OCI-LY3 (cell line): ENCODE measurements around the gene SRM.
"Not testable (repeated sequence)": the region's sequence is repeated elsewhere in the genome, so short reads cannot be mapped to it uniquely, and the experiment has no call there.

Experiments
- H2AFZ ChIP-seq: fragments of 200-600, 300-600 bp; shearing (Covaris generic); 2 replicates; pipeline ENCODE4 v1.6.0; 2014; ENCODE audit warnings: antibody characterized with exemption, low read depth, low read length
- H3K27ac ChIP-seq: fragments of 200-600, 300-600 bp; sonication (generic); 2 replicates; pipeline ENCODE4 v1.5.1; 2014; ENCODE audit warnings: mild to moderate bottlenecking, low read length, moderate library complexity, mixed read lengths
- H3K27me3 ChIP-seq: fragments of 200-600, 300-600 bp; sonication (generic); 2 replicates; pipeline ENCODE4 v1.6.1; 2014; ENCODE audit warnings: low read depth, low read length, mixed read lengths
- H3K36me3 ChIP-seq: fragments of 200-600, 300-600 bp; sonication (generic); replicated peaks from 2 replicates; pipeline ENCODE3; 2014; ENCODE audit warnings: low read depth, low read length, mixed read lengths
- H3K4me1 ChIP-seq: fragments of 300-600, 200-600 bp; sonication (generic); 2 replicates; pipeline ENCODE4 v1.6.1; 2014; ENCODE audit warnings: low read length, mixed read lengths
- H3K4me2 ChIP-seq: fragments of 200-600, 300-600 bp; sonication (generic); 2 replicates; pipeline ENCODE4 v1.6.1; 2014; ENCODE audit warnings: low read length, mixed read lengths
- H3K4me3 ChIP-seq: fragments of 300-600, 200-600 bp; sonication (generic); 2 replicates; pipeline ENCODE4 v1.5.1; 2014; ENCODE audit warnings: antibody characterized with exemption, mild to moderate bottlenecking, low read length, moderate library complexity
- H3K79me2 ChIP-seq: fragments of 300-600, 200-600 bp; shearing (Covaris generic); 2 replicates; pipeline ENCODE4 v1.6.1; 2014; ENCODE audit warnings: mild to moderate bottlenecking, low read length, mixed read lengths
- H3K9ac ChIP-seq: fragments of 300-600, 200-600 bp; shearing (Covaris generic); 2 replicates; pipeline ENCODE4 v1.6.0; 2014; ENCODE audit warnings: mild to moderate bottlenecking, low read length, moderate library complexity
- H3K9me3 ChIP-seq: fragments of 200-600, 300-600 bp; shearing (Covaris generic); 2 replicates; pipeline ENCODE4 v1.6.1; 2014; ENCODE audit warnings: low read length, mixed read lengths; ENCODE audit not compliant: insufficient read depth
- H4K20me1 ChIP-seq: fragments of 200-600, 300-600 bp; sonication (generic); 2 replicates; pipeline ENCODE4 v1.6.1; 2016; ENCODE audit warnings: low read length, mixed read lengths; ENCODE audit not compliant: insufficient read depth
- CTCF ChIP-seq: fragments of 200-600, 300-600 bp; sonication (generic); IDR thresholded peaks from 2 replicates; pipeline ENCODE4 v1.5.1; 2014; ENCODE audit warnings: antibody characterized with exemption, low read length, low read depth
- EZH2phosphoT487 ChIP-seq: fragments of 200-600 bp; shearing (Covaris generic); IDR thresholded peaks from 2 replicates; pipeline ENCODE4 v1.6.1; 2018; ENCODE audit warnings: antibody characterized with exemption, mixed run types, low read depth

SRM gene

GRCh38 chr1:11023201-11023600 is 36.6 kb downstream of the SRM start:
- Histone ChIP-seq H4K20me1 (peaks cover 7% of the 10 kb centered on the region; the same call in 1 of the 2 replicates), H3K4me1 (peaks cover 13% of the 10 kb centered on the region), H3K9ac (no peak overlapping the region), H2AFZ (no peak overlapping the region), H3K27me3 (no peaks in the 10 kb centered on the region), H3K4me3 (no peak overlapping the region), H3K27ac (no peak overlapping the region), H3K9me3 (no peaks in the 10 kb centered on the region), H3K36me3 (peaks cover 37% of the 10 kb centered on the region), H3K79me2 (no peaks in the 10 kb centered on the region), H3K4me2 (no peak overlapping the region)
- TF ChIP-seq CTCF = no peak

GRCh38 chr1:11019971-11020370 is 39.8 kb downstream of the SRM start:
- Histone ChIP-seq H3K36me3 (peaks cover 33% of the 10 kb centered on the region), H3K4me2 (no peak overlapping the region), H2AFZ (no peak overlapping the region), H3K9me3 (no peaks in the 10 kb centered on the region), H3K4me1 (peaks cover 11% of the 10 kb centered on the region), H3K79me2 (peaks cover 3% of the 10 kb centered on the region), H3K9ac (no peak overlapping the region), H3K4me3 (no peak overlapping the region), H3K27ac (no peak overlapping the region), H3K27me3 (no peaks in the 10 kb centered on the region), H4K20me1 (peaks cover 7% of the 10 kb centered on the region; the same call in 1 of the 2 replicates)
- TF ChIP-seq EZH2phosphoT487 (no peak), CTCF (no peak)

DNA sequence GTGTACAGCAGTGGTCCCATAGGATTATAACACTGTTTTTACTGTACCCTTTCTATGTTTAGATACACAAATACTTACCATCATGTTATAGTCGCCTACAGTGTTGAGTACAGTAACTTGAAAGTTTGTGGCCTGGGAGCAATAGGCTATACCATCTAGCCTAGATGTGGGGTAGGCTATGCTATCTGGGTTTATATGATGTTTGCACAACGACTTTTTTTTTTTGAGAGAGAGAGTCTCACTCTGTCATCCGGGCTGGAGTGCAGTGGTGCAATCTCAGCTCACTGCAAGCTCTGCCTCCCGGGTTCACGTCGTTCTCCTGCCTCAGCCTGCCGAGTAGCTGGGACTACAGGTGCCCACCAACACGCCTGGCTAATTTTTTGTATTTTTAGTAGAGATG is 40.5 kb downstream of the SRM start:
- not testable (repeated sequence) for H2AFZ ChIP-seq, H3K9me3 ChIP-seq, H4K20me1 ChIP-seq, H3K4me3 ChIP-seq, H3K9ac ChIP-seq, H3K4me1 ChIP-seq, H3K27ac ChIP-seq, H3K4me2 ChIP-seq, H3K79me2 ChIP-seq, H3K27me3 ChIP-seq
- peaks cover 29% of the 10 kb centered on the region for H3K36me3 ChIP-seq

GRCh38 chr1:11013160-11013531 is 46.7 kb downstream of the SRM start:
- peak overlapping the region; percentile 90 for H3K4me2 ChIP-seq
- H3K9ac ChIP-seq = peak overlapping the region; percentile 77
- H3K27me3 ChIP-seq = no peaks in the 10 kb centered on the region
- H2AFZ ChIP-seq = no peak overlapping the region
- peaks cover 17% of the 10 kb centered on the region for H4K20me1 ChIP-seq
- peak overlapping the region; percentile 92 for H3K4me3 ChIP-seq
- peaks cover 28% of the 10 kb centered on the region for H3K79me2 ChIP-seq
- H3K36me3 ChIP-seq = peaks cover 23% of the 10 kb centered on the region
- TF ChIP-seq CTCF = no peak
- TF ChIP-seq EZH2phosphoT487 = no peak
- H3K27ac ChIP-seq = no peak overlapping the region
- peaks cover 11% of the 10 kb centered on the region for H3K4me1 ChIP-seq
- no peaks in the 10 kb centered on the region for H3K9me3 ChIP-seq
